CD4-positive, alpha-beta T cell (primary cell): ENCODE measurements around the gene SORT1. TPM values are rescaled to one million over a fixed set of nuclear protein-coding genes. Genes with fewer than 3 reads are reported as not detected.
"Not testable (repeated sequence)": the region's sequence is repeated elsewhere in the genome, so short reads cannot be mapped to it uniquely, and the experiment has no call there.

Source experiments
- ATAC-seq: fragments of 200-7000 bp; cut with Tn5 transposase; one replicate; pipeline ENCODE4 v1.10.0; 2022; ENCODE audit warnings: mild to moderate bottlenecking; ENCODE audit not compliant: poor library complexity
- CTCF ChIA-PET: fragments of 350-600 bp; sonication (Branson Sonifier 250); formaldehyde crosslinking; loops from one replicate; lab custom pipeline; 2021; ENCODE audit warnings: antibody characterized with exemption, inconsistent platforms; lab: Charles Lee
- POLR2A ChIA-PET: fragments of 350-600 bp; sonication (Branson Sonifier 250); formaldehyde crosslinking; loops from one replicate; lab custom pipeline; 2021; ENCODE audit warnings: antibody characterized with exemption, inconsistent platforms; lab: Charles Lee
- DNase-seq, 14 experiments: peaks; one replicate each; pipeline ENCODE4 v3.0.0-alpha.2; 2013 to 2020; ENCODE audit warnings: mixed read lengths in 2 of 14
- H3K27ac ChIP-seq, 2 donors: one replicate each; pipeline versions ENCODE4 v1.5.1 to v1.7.0; 2013; ENCODE audit warnings: low read length in 2 of 2, low read depth in 1 of 2, mild to moderate bottlenecking in 1 of 2
- H3K27me3 ChIP-seq, 2 experiments: 1 replicate in 1 of 2; 2 replicates in 1 of 2; pipeline versions ENCODE4 v1.6.1 to v1.7.0; 2013; ENCODE audit warnings: low read length in 2 of 2, control low read depth in 1 of 2, mild to moderate bottlenecking in 1 of 2, moderate library complexity in 1 of 2; ENCODE audit not compliant: insufficient read depth in 2 of 2, control insufficient read depth in 1 of 2
- H3K36me3 ChIP-seq: one replicate; pipeline ENCODE4 v1.6.1; 2013; ENCODE audit warnings: low read length, control low read depth; ENCODE audit not compliant: insufficient read depth
- H3K4me1 ChIP-seq: one replicate; pipeline ENCODE4 v1.6.1; 2013; ENCODE audit warnings: low read length, control low read depth; ENCODE audit not compliant: insufficient read depth
- H3K4me3 ChIP-seq: one replicate; pipeline ENCODE4 v1.5.1; 2013; ENCODE audit warnings: mild to moderate bottlenecking, low read length, moderate library complexity
- H3K9me3 ChIP-seq, 2 experiments: 1 replicate in 1 of 2; 2 replicates in 1 of 2; pipeline versions ENCODE4 v1.6.1 to v1.7.0; 2013; ENCODE audit warnings: low read length in 2 of 2, mild to moderate bottlenecking in 2 of 2, control low read depth in 1 of 2, moderate library complexity in 1 of 2; ENCODE audit not compliant: control insufficient read depth in 1 of 2, insufficient read depth in 1 of 2
- H3K27ac Mint-ChIP-seq: one replicate; pipeline ENCODE4 v1.8.0; 2020; ENCODE audit warnings: mixed read lengths
- H3K27me3 Mint-ChIP-seq: one replicate; pipeline ENCODE4 v1.8.0; 2021; ENCODE audit warnings: mixed read lengths
- H3K36me3 Mint-ChIP-seq: one replicate; pipeline ENCODE4 v1.8.0; 2021; ENCODE audit warnings: low read depth, mixed read lengths
- H3K4me1 Mint-ChIP-seq: one replicate; pipeline ENCODE4 v1.8.0; 2021; ENCODE audit warnings: low read depth, mixed read lengths
- H3K4me3 Mint-ChIP-seq: one replicate; pipeline ENCODE4 v1.8.0; 2020; ENCODE audit warnings: mild to moderate bottlenecking, mixed read lengths
- H3K9me3 Mint-ChIP-seq: one replicate; pipeline ENCODE4 v1.8.0; 2020; ENCODE audit warnings: mixed read lengths
- intact Hi-C, 2 experiments: fragments of 100-400 bp; cut with DNase I in 1 of 2; cut with micrococcal nuclease in 1 of 2; formaldehyde crosslinking; loops; one replicate each; pipeline versions ENCODE4 v1.15.1 to v1.9.0; 2023 to 2025; cut with DNase I, micrococcal nuclease
- polyA plus RNA-seq, 2 donors: library from polyadenylated mRNA; unstranded; fragments of 120-200 nt; gene quantifications; one replicate each; pipeline ENCODE4 v1.2.1, GENCODE V29; 2013
- total RNA-seq, 174 experiments: library from RNA in 2 of 174; stranded (reverse) in 2 of 174; gene quantifications; one replicate each; pipeline ENCODE4 v1.2.3 and lab custom pipeline; 2021 to 2026
- TF ChIP-seq, protein P1 (sequence below): fragments of 200-600 bp; IDR thresholded peaks from one replicate; pipeline ENCODE4 v1.8.0; 2022; ENCODE audit warnings: antibody characterized with exemption, mild to moderate bottlenecking

SORT1 gene
- total RNA-seq, result under 1 TPM; 0.22 to 0.73 TPM
- polyA plus RNA-seq (2013, experiment 1 of 2), result 2.6 TPM
- polyA plus RNA-seq (2013, experiment 2 of 2), result 1.8 TPM
- total RNA-seq (lab: John Stamatoyannopoulos, UW), result 0 to 5.7 (median 0.74) reads per million in 172 experiments

GRCh38 chr1:109397581-109398342 is at the start of gene SORT1:
TSS of gene SORT1 (minus strand) at chr1:109397918. CDS start at chr1:109397892, 26 bp downstream.
- Mint-ChIP-seq H3K36me3 (peaks cover 19% of the 10 kb centered on the region), H3K4me3 (peak within 1 kb of the TSS; percentile 89), H3K9me3 (no peaks in the 10 kb centered on the region), H3K4me1 (peaks cover 16% of the 10 kb centered on the region), H3K27me3 (peaks cover 46% of the 10 kb centered on the region), H3K27ac (no peak within 1 kb of the TSS)
- ChIA-PET POLR2A (interaction anchor here (0.6 to 1.6 kb wide), 4 partner anchors 11 to 187 kb away, joined by 3 to 6 read pairs (median 4); partner anchors contain the start of genes PSRC1 and SARS1), CTCF (interaction anchor here (0.6 to 4.0 kb wide), 7 partner anchors 19 to 609 kb away, joined by 3 to 18 read pairs (median 4); partner anchors contain the start of genes PSMA5 and PSRC1)
- Histone ChIP-seq H3K36me3 (peaks cover 20% of the 10 kb centered on the region), H3K4me1 (peaks cover 16% of the 10 kb centered on the region), H3K4me3 (peak within 1 kb of the TSS; percentile 46), H3K27me3 (peaks cover 35 to 40% of the 10 kb centered on the region in 2 experiments), H3K9me3 (peaks cover 0 to 3% of the 10 kb centered on the region in 2 experiments), H3K27ac (no peak within 1 kb of the TSS)
- DNase-seq (peak in 13 of 14 experiments; percentile 5 to 74 (median 32)), ATAC-seq (peak; percentile 91)
- TF ChIP-seq, protein P1, sequence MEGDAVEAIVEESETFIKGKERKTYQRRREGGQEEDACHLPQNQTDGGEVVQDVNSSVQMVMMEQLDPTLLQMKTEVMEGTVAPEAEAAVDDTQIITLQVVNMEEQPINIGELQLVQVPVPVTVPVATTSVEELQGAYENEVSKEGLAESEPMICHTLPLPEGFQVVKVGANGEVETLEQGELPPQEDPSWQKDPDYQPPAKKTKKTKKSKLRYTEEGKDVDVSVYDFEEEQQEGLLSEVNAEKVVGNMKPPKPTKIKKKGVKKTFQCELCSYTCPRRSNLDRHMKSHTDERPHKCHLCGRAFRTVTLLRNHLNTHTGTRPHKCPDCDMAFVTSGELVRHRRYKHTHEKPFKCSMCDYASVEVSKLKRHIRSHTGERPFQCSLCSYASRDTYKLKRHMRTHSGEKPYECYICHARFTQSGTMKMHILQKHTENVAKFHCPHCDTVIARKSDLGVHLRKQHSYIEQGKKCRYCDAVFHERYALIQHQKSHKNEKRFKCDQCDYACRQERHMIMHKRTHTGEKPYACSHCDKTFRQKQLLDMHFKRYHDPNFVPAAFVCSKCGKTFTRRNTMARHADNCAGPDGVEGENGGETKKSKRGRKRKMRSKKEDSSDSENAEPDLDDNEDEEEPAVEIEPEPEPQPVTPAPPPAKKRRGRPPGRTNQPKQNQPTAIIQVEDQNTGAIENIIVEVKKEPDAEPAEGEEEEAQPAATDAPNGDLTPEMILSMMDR, result no peak
- intact Hi-C loops, result loop anchor here in 1 of 2 experiments (5.0 kb wide), 1 partner anchor 570 kb away; no protein-coding TSS in a partner anchor

DNA sequence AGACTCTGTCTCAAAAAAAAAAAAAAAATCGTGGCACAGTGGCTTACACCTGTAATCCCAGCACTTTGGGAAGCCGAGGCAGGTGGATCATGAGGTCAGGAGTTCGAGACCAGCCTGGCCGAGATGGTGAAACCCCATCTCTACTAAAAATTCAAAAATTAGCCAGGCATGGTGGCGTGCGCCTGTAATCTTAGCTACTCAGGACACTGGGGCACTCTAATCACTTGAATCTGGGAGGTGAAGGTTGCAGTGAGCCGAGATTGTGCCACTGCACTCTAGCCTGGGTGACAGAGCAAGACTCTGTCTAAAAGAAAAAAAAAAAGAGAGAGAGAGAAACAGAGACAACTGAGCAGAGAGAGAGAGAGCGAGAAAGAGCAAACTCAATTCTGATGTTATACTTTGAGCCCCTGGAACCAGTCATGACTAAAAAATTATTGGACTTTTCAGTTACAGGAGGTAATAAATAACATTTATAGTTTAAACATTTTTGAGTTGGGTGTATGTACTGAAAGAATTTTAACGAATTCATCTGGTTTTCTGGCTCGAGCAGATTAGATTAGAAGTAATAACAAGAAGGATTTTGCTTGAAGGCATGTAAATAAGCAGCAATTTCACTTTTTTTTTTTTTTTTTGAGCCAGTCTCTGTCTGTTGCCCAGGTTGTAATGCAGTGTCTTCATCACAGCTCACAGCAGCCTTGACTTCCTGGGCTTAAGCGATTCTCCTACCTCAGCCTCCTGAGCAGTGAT is 48.4 kb upstream of the SORT1 start:
- H3K27ac Mint-ChIP-seq, intact Hi-C loops: not testable (repeated sequence)

GRCh38 chr1:109444346-109444745 is 46.6 kb upstream of the SORT1 start:
- Histone ChIP-seq H3K27ac (no peak overlapping the region), H3K36me3 (no peaks in the 10 kb centered on the region), H3K27me3 (peaks cover 17 to 27% of the 10 kb centered on the region in 2 experiments), H3K4me3 (no peak overlapping the region), H3K4me1 (no peaks in the 10 kb centered on the region), H3K9me3 (no peaks in the 10 kb centered on the region)
- H3K4me1 Mint-ChIP-seq, result no peaks in the 10 kb centered on the region
- ATAC-seq, result no peak
- intact Hi-C loops, result no loop called here
- peaks cover 25% of the 10 kb centered on the region for H3K27me3 Mint-ChIP-seq
- ChIA-PET CTCF (no interaction called here), POLR2A (no interaction called here)
- DNase-seq, result no peak
- H3K9me3 Mint-ChIP-seq, result no peaks in the 10 kb centered on the region
- H3K4me3 Mint-ChIP-seq, result no peak overlapping the region
- no peak overlapping the region for H3K27ac Mint-ChIP-seq
- TF ChIP-seq, protein P1, result no peak
- H3K36me3 Mint-ChIP-seq, result no peaks in the 10 kb centered on the region

More for the DNA sequence above, 48.4 kb upstream of the SORT1 start:
- DNase-seq, H3K27ac ChIP-seq, H3K9me3 Mint-ChIP-seq, H3K4me1 Mint-ChIP-seq, POLR2A ChIA-PET, CTCF ChIA-PET, H3K9me3 ChIP-seq, ATAC-seq, H3K36me3 ChIP-seq, H3K36me3 Mint-ChIP-seq, H3K4me3 ChIP-seq, H3K4me3 Mint-ChIP-seq, H3K4me1 ChIP-seq: not testable (repeated sequence)
- H3K27me3 Mint-ChIP-seq, result peaks cover 37% of the 10 kb centered on the region
- H3K27me3 ChIP-seq, result peaks cover 20 to 30% of the 10 kb centered on the region in 2 experiments
